ENCODE data around the gene IL17A. TPM values are rescaled to one million over a fixed set of nuclear protein-coding genes. Genes with fewer than 3 reads are reported as not detected.
"Not testable (repeated sequence)": the region's sequence is repeated elsewhere in the genome, so short reads cannot be mapped to it uniquely, and the experiment has no call there.

The IL17A gene
- total RNA-seq, 1 donor from 2014 or later: not detected

- Histone ChIP-seq H3K4me1 (no peaks in the 10 kb centered on the region), H3K9me3 (no peaks in the 10 kb centered on the region), H3K36me3 (no peaks in the 10 kb centered on the region), H3K27ac (no peak overlapping the region), H3K27me3 (no peaks in the 10 kb centered on the region), H3K4me3 (no peak overlapping the region)
- TF ChIP-seq CTCF (IDR thresholded peaks at IDR 0.05): no peak
- ATAC-seq: no peak
- intact Hi-C loops (cut with DNase I): no loop called here
- no peak for DNase-seq
These were observed 4.2 kb downstream of the IL17A start for GRCh38 chr6:52190409-52190808.

GRCh38 chr6:52191824-52192223 lies 5.6 kb downstream of the IL17A start:
- ATAC-seq (no peak), DNase-seq (no peak)
- H3K9me3 ChIP-seq: no peaks in the 10 kb centered on the region
- H3K27ac ChIP-seq: no peak overlapping the region
- no peak for TF ChIP-seq CTCF (IDR thresholded peaks at IDR 0.05)
- no peaks in the 10 kb centered on the region for H3K27me3 ChIP-seq
- no peak overlapping the region for H3K4me3 ChIP-seq
- H3K4me1 ChIP-seq: no peaks in the 10 kb centered on the region
- no peaks in the 10 kb centered on the region for H3K36me3 ChIP-seq
- intact Hi-C loops (cut with DNase I): no loop called here

GRCh38 chr6:52195886-52196285 lies 9.7 kb downstream of the IL17A start:
- ATAC-seq (no peak), DNase-seq (no peak)
- no peak overlapping the region for H3K27ac ChIP-seq
- intact Hi-C loops (cut with DNase I): no loop called here
- TF ChIP-seq CTCF (IDR thresholded peaks at IDR 0.05): no peak
- H3K4me1 ChIP-seq: no peaks in the 10 kb centered on the region
- no peaks in the 10 kb centered on the region for H3K27me3 ChIP-seq
- H3K4me3 ChIP-seq: no peak overlapping the region
- no peaks in the 10 kb centered on the region for H3K9me3 ChIP-seq
- H3K36me3 ChIP-seq: no peaks in the 10 kb centered on the region

- H3K9me3 ChIP-seq; H3K4me1 ChIP-seq; DNase-seq; H3K36me3 ChIP-seq; H3K27me3 ChIP-seq; H3K4me3 ChIP-seq; ATAC-seq; intact Hi-C loops (cut with DNase I); H3K27ac ChIP-seq: not testable (repeated sequence)
These were observed 13.9 kb downstream of the IL17A start for GRCh38 chr6:52200088-52200487.

GRCh38 chr6:52201046-52201445 lies 14.9 kb downstream of the IL17A start:
- H3K36me3 ChIP-seq: no peaks in the 10 kb centered on the region
- intact Hi-C loops (cut with DNase I): no loop called here
- DNase-seq: no peak
- no peak for TF ChIP-seq CTCF (IDR thresholded peaks at IDR 0.05)
- H3K27ac ChIP-seq: no peak overlapping the region
- no peaks in the 10 kb centered on the region for H3K4me1 ChIP-seq
- no peaks in the 10 kb centered on the region for H3K27me3 ChIP-seq
- H3K4me3 ChIP-seq: no peak overlapping the region
- H3K9me3 ChIP-seq: no peaks in the 10 kb centered on the region
- no peak for ATAC-seq

- ATAC-seq (no peak), DNase-seq (no peak)
- no peak overlapping the region for H3K27ac ChIP-seq
- intact Hi-C loops (cut with DNase I): no loop called here
- H3K4me3 ChIP-seq: no peak overlapping the region
- no peak for TF ChIP-seq CTCF (IDR thresholded peaks at IDR 0.05)
- H3K27me3 ChIP-seq: no peaks in the 10 kb centered on the region
- no peaks in the 10 kb centered on the region for H3K4me1 ChIP-seq
- no peaks in the 10 kb centered on the region for H3K9me3 ChIP-seq
- H3K36me3 ChIP-seq: no peaks in the 10 kb centered on the region
These were observed 15.3 kb downstream of the IL17A start for GRCh38 chr6:52201493-52201892.
